ENCODE results near the gene IARS2.
"Not testable (repeated sequence)": the region's sequence is repeated elsewhere in the genome, so short reads cannot be mapped to it uniquely, and the experiment has no call there.

Gene IARS2

DNA sequence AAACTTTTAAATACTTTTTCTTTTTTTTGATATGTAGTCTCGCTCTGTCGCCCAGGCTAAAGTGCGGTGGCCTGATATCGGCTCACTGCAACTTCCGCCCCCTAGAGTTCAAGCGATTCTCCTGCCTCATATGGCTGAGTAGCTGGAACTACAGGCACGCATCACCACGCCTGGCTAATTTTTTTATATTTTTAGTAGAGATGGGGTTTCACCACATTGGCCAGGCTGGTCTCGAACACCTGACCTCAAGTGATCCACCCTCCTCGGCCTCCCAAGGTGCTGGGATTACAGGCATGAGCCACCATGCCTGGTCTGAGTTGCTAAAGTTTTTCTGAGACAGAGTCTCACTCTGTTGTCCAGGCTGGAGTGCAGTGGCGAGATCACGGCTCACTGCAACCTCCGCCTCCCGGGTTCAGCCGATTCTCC lies 7.7 kb upstream of the IARS2 start:
- in situ Hi-C loops (cut with MboI; ENCODE audit: low pct_unique_long_range_greater_than_20kb, low sequenced_read_pairs, unreplicated experiment); DNase-seq (ENCODE audit: low spot score): not testable (repeated sequence)
- TF ChIP-seq CTCF (IDR thresholded peaks at IDR 0.05; ENCODE audit: extremely low read depth, insufficient read depth, missing control alignments), result peak; percentile 59

DNA sequence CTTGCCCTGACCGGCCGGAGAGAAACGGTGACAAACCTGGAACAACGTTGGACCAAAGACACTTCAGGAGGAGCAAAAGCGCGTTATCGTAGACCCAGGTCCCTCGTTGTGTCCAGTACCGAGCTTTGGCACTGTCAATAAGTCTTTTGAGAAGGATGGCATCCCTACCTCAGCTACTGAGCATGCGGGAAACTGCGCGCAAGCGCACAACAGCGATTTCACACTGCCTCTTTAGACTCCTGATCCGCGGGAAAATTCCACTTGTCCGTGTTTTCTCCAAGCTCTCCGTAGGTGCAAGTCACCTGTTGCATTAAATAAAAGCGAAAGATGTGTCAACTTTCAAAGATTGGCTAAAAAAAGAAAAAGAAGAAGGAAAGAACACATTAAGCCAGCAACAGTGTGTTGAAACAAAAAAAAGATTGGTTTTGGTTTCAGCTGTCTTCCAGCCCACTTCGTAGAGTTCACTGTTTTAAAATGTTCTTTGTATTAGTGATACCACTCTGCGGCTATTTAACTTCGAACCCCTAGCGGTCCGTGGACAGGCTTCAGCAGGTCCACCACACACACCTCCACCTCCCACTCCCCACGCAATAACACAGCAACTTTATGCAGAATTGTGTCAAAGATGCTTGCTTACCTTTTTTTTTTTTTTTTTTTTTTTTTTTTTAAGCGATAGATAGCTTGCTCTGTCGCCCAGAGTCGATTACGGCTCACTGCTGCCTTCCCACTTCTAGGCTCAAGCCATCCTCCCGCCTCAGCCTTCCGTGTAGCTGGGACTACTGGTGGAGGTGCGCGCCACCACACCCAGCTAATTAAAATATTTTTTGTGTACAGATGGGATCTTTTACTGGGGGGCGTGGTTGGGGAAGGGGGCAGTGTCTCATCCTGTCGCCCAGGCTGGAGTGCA lies 4.0 kb upstream of the IARS2 start, which contains the start of gene BPNT1:
TSS of gene BPNT1 (minus strand) at position 139 of the 907 bp plus-strand sequence. CDS start 9,942 bp downstream, outside the sequence.
- in situ Hi-C loops (cut with MboI; ENCODE audit: low pct_unique_long_range_greater_than_20kb, low sequenced_read_pairs, unreplicated experiment), result no loop called here
- no peak for TF ChIP-seq CTCF (IDR thresholded peaks at IDR 0.05; ENCODE audit: extremely low read depth, insufficient read depth, missing control alignments)
- peak; percentile 80 for DNase-seq (ENCODE audit: low spot score)

DNA sequence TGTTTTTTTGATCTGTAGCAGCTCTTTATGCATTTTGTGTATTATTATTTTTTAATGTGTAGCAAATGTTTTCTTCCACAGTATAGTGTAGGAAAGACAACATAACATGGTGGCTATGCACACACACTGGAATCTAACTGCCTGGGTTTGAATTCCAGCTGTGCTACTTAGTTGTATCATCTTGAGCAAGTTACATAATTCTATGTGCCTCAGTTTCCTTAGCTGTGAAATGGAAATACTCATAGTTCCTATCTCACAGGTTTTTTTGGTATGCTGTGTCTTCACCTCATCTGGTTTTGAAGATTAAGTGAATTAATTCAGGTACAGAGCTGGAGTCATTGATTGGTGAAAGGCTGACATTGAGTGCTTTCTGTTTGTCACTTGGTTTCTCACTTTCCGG lies 1.2 kb upstream of the IARS2 start:
- in situ Hi-C loops (cut with MboI; ENCODE audit: low pct_unique_long_range_greater_than_20kb, low sequenced_read_pairs, unreplicated experiment), result no loop called here
- no peak for TF ChIP-seq CTCF (IDR thresholded peaks at IDR 0.05; ENCODE audit: extremely low read depth, insufficient read depth, missing control alignments)
- no peak for DNase-seq (ENCODE audit: low spot score)

DNA sequence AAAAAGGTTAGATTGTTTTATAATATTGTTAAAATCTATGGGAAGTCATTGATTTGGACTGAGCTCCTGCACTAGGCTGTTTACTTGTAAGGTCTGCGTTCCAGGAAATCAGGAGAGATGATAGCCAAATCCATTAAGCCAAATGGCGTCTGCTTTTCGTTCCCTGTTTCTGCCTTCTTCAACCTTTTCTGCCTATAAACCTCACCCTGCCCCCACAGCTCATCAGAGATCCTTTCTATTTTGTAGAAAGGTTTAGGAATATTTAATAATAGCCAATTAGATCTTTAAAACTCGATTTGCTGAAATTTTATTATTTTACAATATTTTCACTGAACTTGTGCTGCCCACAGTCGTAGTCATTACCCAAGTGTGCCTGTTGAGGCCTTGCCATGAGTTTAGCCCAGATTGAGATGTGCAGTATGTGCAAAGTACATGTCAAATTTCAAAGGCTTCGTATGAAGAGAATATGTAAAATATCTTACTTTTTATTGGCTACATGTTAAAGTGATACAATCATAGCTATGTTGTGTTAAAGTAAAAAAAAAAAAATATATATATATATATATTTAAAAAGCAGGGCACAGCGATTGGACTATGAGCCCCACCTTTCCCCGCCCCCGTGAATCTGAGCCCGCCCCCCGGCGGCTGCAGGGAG lies 444 bp upstream of the IARS2 start:
- in situ Hi-C loops (cut with MboI; ENCODE audit: low pct_unique_long_range_greater_than_20kb, low sequenced_read_pairs, unreplicated experiment), result no loop called here
- DNase-seq (ENCODE audit: low spot score), result no peak
- TF ChIP-seq CTCF (IDR thresholded peaks at IDR 0.05; ENCODE audit: extremely low read depth, insufficient read depth, missing control alignments), result no peak

DNA sequence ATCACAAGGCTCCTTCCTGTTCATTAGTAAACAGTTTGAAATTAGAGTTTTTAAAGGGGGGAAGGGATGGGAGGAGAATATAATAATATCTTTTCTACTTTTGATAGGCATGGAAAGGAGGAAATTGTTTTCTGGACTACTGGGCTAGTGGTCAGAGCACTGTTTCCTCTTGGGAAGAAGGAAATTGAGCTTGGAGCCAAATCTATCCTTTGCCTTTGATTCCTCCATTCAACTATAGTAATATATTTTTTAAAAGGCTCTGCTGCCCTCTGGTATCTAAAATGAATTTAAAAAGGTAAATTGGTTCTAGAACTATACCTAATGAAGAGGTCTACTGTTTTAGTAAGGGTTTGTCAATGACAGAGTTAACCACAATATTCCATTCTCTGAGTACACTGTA lies 5.9 kb downstream of the IARS2 start:
- no peak for DNase-seq (ENCODE audit: low spot score)
- in situ Hi-C loops (cut with MboI; ENCODE audit: low pct_unique_long_range_greater_than_20kb, low sequenced_read_pairs, unreplicated experiment), result no loop called here
- no peak for TF ChIP-seq CTCF (IDR thresholded peaks at IDR 0.05; ENCODE audit: extremely low read depth, insufficient read depth, missing control alignments)

GRCh38 chr1:220110473-220110872 lies 16.5 kb downstream of the IARS2 start:
- in situ Hi-C loops (cut with MboI; ENCODE audit: low pct_unique_long_range_greater_than_20kb, low sequenced_read_pairs, unreplicated experiment); DNase-seq (ENCODE audit: low spot score): not testable (repeated sequence)

DNA sequence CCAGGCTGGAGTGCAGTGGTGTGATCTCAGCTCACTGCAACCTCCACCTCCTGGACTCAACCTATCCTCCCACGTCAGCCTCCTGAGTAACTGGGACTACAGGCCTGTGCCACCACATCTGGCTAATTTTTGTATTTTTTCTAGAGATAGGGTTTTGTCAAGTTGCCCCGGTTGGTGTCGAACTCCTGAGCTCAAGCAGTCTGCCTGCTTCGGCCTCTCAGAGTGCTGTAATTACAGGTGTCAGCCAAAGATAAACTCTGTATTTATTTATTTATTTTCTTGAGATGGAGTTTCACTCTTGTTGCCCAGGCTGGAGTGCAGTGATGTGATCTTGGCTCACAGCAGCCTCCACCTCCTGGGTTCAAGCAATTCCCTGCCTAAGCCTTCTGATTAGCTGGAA lies 18.7 kb downstream of the IARS2 start:
- DNase-seq (ENCODE audit: low spot score); in situ Hi-C loops (cut with MboI; ENCODE audit: low pct_unique_long_range_greater_than_20kb, low sequenced_read_pairs, unreplicated experiment): not testable (repeated sequence)
